Central memory CD8-positive, alpha-beta T cell (primary cell): Measurements from ENCODE around the gene PRR33.

Source experiments
- ATAC-seq: fragments of 150-1000 bp; cut with Tn5 transposase; replicated peaks from 2 replicates; pipeline ENCODE4 v1.10.0; 2022; ENCODE audit warnings: mild to moderate bottlenecking, moderate FRiP score, moderate number of reproducible peaks; ENCODE audit not compliant: poor library complexity, severe bottlenecking; ENCODE audit errors: extremely low read depth
- DNase-seq, 2 donors: peaks; one replicate each; pipeline ENCODE4 v3.0.0; 2021; ENCODE audit warnings: low spot score in 2 of 2
- H3K27ac Mint-ChIP-seq: one replicate; pipeline ENCODE4 v1.8.0; 2022; ENCODE audit warnings: low read depth, mild to moderate bottlenecking, moderate library complexity, mixed read lengths
- H3K27me3 Mint-ChIP-seq: one replicate; pipeline ENCODE4 v1.8.0; 2022; ENCODE audit warnings: mixed read lengths
- H3K36me3 Mint-ChIP-seq: one replicate; pipeline ENCODE4 v1.8.0; 2022; ENCODE audit warnings: mild to moderate bottlenecking, moderate library complexity, mixed read lengths; ENCODE audit not compliant: insufficient read depth
- H3K4me1 Mint-ChIP-seq: one replicate; pipeline ENCODE4 v1.8.0; 2022; ENCODE audit warnings: mixed read lengths
- H3K4me3 Mint-ChIP-seq: one replicate; pipeline ENCODE4 v1.8.0; 2022; ENCODE audit warnings: mild to moderate bottlenecking, moderate library complexity, mixed read lengths
- H3K9me3 Mint-ChIP-seq: one replicate; pipeline ENCODE4 v1.8.0; 2022; ENCODE audit warnings: mixed read lengths

The PRR33 gene

DNA sequence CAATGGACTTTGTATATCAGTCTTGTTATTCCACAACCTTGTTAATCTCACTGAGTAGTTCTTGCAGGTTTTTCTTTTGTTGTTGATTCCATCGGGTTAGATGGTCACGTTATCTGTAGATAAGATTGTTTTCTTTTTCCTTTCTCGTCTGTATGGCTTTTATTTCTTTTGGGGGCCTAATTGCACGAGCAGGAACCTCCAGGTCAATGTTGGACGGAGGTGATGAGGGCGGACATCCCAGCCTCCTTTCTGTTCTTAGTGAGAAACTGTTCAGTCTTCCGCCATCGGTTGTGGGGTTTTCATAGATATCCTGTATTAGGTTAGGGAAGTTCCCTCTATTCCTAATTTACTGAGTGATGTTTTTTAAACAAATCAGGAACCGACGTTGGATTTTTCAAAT, 4.8 kb upstream of the PRR33 start:
- H3K9me3 Mint-ChIP-seq, result no peaks in the 10 kb centered on the region
- H3K27ac Mint-ChIP-seq, result no peak overlapping the region
- peaks cover 7% of the 10 kb centered on the region for H3K4me1 Mint-ChIP-seq
- ATAC-seq (no peak), DNase-seq (no peak)
- peaks cover 32% of the 10 kb centered on the region for H3K27me3 Mint-ChIP-seq
- H3K36me3 Mint-ChIP-seq, result peaks cover 6% of the 10 kb centered on the region
- no peak overlapping the region for H3K4me3 Mint-ChIP-seq

DNA sequence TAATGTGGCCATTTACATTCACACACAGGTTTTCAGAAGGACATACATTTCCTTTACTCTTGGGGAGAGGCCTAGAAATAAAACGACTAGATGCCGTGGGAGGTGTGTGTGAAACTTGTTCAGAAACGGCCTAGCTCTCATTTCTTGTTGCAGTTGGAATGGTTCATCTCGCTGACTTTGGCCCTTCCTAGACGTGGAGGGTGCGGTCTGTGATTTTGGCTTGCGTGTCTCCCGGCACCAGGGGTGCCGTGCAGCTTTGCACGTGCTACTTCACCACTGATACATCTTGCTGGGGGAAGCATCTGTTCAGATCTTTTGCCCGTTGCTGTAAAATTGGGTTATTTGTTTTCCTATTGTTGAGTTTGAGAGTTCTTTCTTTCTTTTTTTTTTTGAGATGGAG, 3.1 kb upstream of the PRR33 start:
- DNase-seq (no peak), ATAC-seq (no peak)
- Mint-ChIP-seq H3K9me3 (no peaks in the 10 kb centered on the region), H3K27ac (peak overlapping the region; percentile 27), H3K4me1 (peaks cover 7% of the 10 kb centered on the region), H3K4me3 (no peak overlapping the region), H3K36me3 (peaks cover 6% of the 10 kb centered on the region), H3K27me3 (peaks cover 18% of the 10 kb centered on the region)

DNA sequence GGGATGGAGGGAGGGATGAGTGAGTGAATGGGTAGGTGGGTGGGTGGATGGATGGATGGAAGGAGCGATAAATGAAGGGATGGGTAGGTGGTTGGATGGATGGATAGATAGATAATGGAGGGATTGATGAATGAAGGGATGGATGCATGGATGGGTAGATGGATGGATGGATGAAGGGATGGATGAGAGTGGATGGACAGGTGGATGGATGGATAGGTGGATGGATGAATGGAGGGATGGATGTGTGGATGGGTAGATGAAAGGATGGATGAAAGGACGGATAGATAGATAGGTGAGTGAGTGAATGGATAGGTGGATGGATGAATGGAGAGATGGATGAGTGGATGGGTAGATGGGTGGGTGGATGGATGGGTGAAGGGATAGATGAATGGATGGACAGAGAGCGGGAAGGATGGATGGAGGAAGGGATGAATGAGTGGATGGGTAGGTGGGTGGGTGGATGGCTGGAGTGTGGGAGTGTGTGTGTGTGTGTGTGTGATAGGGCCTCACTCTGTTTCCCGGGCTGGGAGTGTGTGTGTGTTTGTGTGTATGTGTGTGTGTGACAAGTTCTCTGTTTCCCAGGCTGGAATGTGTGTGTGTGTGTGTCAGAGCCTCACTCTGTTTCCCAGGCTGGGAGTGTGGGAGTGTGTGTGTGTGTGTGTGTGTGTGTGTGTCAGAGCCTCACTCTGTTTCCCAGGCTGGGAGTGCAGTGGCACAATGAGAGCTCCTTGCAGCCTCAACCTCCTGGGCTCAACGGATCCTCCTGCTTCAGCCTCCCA, 2.1 kb upstream of the PRR33 start:
- no peak overlapping the region for H3K4me3 Mint-ChIP-seq
- H3K9me3 Mint-ChIP-seq, result no peaks in the 10 kb centered on the region
- H3K27me3 Mint-ChIP-seq, result peaks cover 10% of the 10 kb centered on the region
- DNase-seq (no peak), ATAC-seq (no peak)
- peaks cover 10% of the 10 kb centered on the region for H3K4me1 Mint-ChIP-seq
- H3K36me3 Mint-ChIP-seq, result peaks cover 12% of the 10 kb centered on the region
- no peak overlapping the region for H3K27ac Mint-ChIP-seq

DNA sequence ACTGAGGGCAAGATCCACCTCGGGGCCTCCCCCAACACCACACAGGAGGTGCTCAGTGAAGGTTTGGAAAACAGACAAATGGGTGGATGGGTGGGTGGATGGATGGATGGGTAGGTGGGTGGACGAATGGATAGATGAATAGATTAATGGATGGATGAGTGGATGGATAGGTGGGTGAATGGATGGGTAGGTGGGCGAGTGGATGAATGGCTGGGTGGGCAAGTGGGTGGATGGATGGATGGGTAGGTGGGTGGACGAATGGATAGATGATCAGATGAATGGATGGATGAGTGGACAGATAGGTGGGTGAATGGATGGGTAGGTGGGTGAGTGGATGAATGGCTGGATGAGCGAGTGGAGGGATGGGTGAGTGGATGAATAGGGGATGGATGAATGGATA, 863 bp upstream of the PRR33 start:
- no peak overlapping the region for H3K4me3 Mint-ChIP-seq
- DNase-seq (no peak), ATAC-seq (no peak)
- H3K36me3 Mint-ChIP-seq, result peaks cover 17% of the 10 kb centered on the region
- no peaks in the 10 kb centered on the region for H3K9me3 Mint-ChIP-seq
- no peak overlapping the region for H3K27ac Mint-ChIP-seq
- H3K27me3 Mint-ChIP-seq, result peaks cover 4% of the 10 kb centered on the region
- peaks cover 18% of the 10 kb centered on the region for H3K4me1 Mint-ChIP-seq

DNA sequence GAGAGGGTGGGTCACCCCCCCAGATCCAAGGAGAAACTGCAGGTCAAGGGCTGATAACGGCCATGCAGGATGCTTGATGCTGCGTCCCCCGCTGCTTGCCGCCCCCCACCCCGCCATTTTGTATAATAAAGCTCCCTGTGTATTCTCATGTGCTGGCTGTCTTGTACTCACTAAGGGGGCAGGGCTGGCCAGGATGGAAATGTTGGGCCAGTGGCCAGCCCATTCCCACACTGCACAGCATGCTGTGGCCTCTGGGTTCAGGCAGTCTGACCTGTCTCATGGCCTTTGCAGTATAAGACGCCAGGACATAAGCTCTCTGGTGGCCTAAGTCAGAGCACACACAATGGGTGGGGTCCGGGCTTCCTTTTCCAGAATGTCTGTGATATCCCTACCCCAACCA, 421 bp upstream of the PRR33 start:
- ATAC-seq (no peak), DNase-seq (no peak)
- peaks cover 17% of the 10 kb centered on the region for H3K36me3 Mint-ChIP-seq
- H3K27ac Mint-ChIP-seq, result no peak overlapping the region
- peaks cover 18% of the 10 kb centered on the region for H3K4me1 Mint-ChIP-seq
- H3K4me3 Mint-ChIP-seq, result no peak overlapping the region
- H3K27me3 Mint-ChIP-seq, result no peaks in the 10 kb centered on the region
- no peaks in the 10 kb centered on the region for H3K9me3 Mint-ChIP-seq

DNA sequence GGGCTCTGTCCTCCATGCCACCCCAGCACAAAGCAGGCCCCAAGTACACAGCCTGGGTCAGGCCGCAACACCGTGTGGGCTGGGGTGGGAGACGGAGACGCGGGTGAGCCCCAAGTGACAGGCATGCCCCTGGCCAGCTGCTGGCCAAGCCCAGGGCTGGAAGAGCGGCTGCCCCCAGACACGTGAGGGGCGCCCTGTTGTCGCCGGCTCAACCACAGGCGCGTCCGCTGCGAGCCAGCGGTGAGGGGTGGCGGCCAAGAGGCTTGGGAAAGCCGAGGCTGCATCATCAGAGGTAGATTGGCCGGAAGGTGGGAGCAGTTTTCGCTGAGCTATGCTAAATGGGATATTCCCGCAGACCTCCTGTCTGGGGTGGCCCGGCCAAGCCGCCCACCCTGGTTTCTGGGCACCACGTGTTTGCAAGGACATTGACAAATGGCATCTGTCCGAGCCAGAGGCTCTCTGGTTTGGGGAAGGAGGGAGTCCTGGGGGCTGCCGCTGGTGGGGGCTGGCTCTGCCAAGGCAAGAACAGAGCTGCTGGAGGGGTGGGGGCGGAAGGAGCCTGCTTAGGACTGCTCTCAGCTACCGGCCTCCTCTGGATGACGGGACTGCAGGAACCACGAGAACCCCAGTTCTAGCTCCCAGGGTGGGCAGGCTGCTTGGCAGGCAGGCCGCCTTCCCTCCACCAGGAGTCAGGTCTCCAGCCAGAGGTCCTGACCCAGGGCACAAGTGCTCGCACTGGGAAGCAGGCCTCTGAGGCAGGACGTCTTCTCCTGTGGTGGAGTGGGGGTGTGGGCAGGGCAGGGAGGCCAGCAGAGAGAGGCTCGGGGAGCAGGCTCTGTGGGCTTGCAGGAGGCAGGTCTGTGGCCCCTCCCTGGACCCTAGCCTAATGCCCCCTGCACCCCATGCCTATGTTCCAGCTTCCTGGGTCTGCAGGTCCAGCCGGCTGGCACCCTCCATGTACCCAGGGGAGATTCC, 552 bp downstream of the PRR33 start:
- no peaks in the 10 kb centered on the region for H3K9me3 Mint-ChIP-seq
- no peaks in the 10 kb centered on the region for H3K27me3 Mint-ChIP-seq
- ATAC-seq, result no peak
- no peak for DNase-seq
- no peak overlapping the region for H3K27ac Mint-ChIP-seq
- H3K4me1 Mint-ChIP-seq, result peaks cover 18% of the 10 kb centered on the region
- peaks cover 17% of the 10 kb centered on the region for H3K36me3 Mint-ChIP-seq
- H3K4me3 Mint-ChIP-seq, result no peak overlapping the region

DNA sequence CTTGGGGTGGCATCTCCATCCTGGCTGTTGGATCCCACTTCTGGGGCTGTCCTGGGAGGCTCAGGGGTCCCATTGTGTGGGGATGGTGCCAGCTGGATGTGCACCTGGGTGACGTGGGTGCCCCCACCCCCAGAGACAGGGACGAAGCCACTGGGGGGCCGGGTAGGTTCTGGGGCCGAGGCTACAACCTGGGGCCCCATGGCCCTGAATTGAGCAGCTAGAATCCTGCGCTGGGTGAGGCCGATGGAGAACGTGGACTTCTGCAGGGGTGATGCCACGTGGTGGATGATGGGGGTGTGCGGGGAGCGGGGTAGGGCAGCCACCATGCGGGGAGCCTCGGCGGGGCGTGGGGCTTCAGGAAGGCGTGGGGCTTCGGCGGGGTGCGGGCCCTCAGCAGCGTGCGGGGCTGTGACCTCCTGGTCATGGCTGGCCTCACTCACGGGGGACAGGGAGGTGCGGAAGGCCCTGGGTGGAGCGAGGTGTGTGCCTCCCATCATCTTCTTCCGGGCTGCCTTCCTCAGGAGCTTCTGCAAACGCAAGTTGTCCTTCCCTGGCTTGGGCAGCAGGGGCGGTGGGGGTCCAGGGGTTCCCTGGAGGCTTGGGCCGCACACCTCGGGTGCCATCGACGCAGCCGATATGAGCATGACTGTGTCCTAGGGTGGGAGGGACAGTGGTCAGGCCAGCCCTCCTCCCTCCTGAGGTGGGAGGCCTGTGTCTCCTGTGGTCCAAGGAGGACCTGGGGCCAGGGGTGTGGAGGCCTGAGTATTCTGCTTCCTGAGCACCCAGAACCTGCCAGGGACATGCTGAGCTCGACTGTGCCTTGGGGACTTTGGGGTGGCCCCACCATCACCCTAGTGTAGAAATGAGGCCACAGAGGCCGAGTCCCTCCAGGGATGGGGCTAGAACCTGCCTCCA, 1.5 kb downstream of the PRR33 start:
- DNase-seq, result no peak
- ATAC-seq, result no peak
- Mint-ChIP-seq H3K4me1 (peaks cover 18% of the 10 kb centered on the region), H3K4me3 (peak overlapping the region; percentile 57), H3K27me3 (no peaks in the 10 kb centered on the region), H3K27ac (no peak overlapping the region), H3K36me3 (peaks cover 17% of the 10 kb centered on the region), H3K9me3 (no peaks in the 10 kb centered on the region)

DNA sequence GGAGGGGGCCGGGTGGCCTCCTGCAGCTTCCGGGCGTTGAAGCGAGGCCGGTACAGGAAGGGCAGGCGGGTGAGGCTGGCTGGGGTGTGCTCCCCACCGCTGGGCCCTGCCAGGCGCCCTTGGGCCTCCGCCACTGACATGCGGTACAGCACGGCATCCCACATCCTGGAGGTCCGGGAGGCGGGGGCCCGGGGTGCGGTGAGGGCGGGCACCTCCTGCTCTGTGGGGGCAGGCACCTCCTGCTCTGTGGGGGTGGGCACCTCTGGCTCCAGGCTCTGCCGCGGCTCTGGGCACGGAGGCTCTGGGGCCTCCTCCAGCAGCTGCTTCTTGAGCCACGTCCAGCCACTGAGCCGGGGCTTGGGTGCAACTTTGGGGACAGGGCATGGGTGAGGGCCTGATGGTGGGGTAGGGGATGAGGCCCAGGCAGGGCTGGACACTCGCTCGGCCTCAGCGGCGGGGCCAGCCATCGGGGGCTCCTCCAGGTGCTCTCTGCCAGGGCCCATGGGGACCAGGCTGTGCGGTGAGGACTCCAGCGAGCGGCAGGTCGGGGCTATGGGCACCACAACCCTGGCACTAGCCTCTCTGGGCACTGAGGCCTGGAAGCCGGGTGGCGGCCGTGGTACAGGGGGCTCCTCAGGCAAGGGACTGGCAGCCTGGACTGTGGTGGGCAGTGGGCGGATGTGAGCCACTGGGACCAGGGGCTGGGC, 2.3 kb downstream of the PRR33 start:
- Mint-ChIP-seq H3K4me1 (peaks cover 18% of the 10 kb centered on the region), H3K4me3 (peak overlapping the region; percentile 57), H3K9me3 (no peaks in the 10 kb centered on the region), H3K36me3 (peaks cover 17% of the 10 kb centered on the region), H3K27me3 (no peaks in the 10 kb centered on the region), H3K27ac (peak overlapping the region; percentile 54)
- peak; percentile 65 to 82 for DNase-seq
- ATAC-seq, result peak; percentile 97

DNA sequence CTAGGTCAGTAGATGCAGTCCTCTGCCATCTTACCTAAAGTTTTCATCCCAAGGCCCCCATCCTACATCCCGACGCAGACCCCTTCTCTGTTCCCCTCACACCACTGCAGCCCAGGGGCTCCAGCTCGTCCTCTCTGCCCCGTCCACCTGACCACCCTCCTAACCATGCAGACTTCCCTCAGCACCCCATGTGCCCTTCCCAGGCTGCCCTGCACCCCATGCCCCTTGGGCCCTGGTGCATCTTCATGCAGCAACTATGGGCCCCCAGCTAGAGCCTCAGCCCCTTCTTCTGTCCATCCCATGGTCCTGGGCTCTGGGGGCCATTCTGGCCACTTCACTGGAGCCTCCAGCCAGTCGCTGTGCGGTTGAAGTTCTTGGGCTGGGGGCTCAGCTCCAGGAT, 2.9 kb downstream of the PRR33 start:
- H3K4me1 Mint-ChIP-seq, result peaks cover 18% of the 10 kb centered on the region
- no peaks in the 10 kb centered on the region for H3K9me3 Mint-ChIP-seq
- H3K4me3 Mint-ChIP-seq, result peak overlapping the region; percentile 57
- no peaks in the 10 kb centered on the region for H3K27me3 Mint-ChIP-seq
- H3K36me3 Mint-ChIP-seq, result peaks cover 17% of the 10 kb centered on the region
- no peak for DNase-seq
- no peak for ATAC-seq
- H3K27ac Mint-ChIP-seq, result peak overlapping the region; percentile 54

DNA sequence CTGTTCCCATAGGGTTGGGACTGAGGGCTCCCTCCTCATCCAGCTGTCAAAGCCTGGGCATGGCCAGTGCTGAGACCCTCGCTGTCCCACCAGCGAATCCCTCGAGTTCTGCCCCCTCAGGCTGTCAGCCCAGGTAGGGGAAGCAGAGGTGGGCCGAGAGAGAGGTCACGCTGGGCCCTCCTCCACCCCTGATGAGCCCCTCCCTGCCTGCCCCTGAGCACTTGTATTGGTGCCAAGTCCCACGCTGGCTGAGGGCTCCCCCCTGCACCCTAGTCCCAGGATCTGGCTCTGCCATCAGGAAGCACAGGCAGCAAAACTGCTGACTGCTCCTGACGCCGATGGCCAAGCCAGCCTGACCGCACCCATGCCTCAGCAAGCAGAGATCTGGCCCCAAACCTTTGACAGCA, 3.3 kb downstream of the PRR33 start:
- ATAC-seq, result no peak

DNA sequence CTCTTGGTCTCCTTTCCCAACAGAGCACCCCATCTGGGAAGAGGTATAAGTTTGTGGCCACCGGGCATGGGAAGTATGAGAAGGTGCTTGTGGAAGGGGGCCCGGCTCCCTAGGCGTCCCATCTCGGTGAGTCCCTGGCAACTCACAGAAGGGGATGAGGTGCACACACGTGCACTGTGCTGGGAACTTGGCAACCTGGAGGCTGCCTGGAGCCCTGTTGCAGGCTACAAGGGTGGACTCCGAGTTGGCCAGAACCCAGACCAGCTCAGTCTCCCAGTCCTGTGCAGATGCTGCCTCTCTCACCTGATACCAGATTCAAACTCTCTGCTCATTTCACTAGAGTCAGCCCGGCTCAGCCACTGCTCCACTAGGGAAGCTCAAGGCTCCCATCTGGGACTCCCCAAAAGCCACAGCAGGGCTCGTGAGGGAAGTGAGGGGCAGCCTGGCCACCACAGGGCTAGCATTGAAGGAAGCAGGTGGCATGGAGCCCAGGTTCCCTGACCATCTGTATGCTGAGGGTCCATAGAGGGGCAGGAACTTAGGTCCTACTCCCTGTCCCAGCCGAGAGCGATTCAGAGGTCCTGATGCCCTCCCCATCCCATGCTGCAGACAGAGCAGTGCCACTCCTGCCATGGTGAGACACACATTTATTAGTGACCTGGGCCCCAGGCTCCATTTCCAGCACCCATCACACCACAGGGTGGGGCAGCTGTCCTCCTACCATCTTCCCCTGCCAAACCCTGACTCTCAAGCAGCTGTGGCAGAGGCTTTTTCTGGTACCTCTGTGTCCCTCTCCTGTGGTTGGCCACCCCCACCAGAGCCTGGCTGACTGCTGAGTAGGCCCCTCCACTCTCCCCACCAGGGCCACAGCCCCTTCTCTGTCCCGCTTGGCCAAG, 4.0 kb downstream of the PRR33 start:
- H3K27me3 Mint-ChIP-seq, result no peaks in the 10 kb centered on the region
- no peak overlapping the region for H3K4me3 Mint-ChIP-seq
- H3K36me3 Mint-ChIP-seq, result peaks cover 14% of the 10 kb centered on the region
- ATAC-seq, result no peak
- H3K9me3 Mint-ChIP-seq, result no peaks in the 10 kb centered on the region
- peak overlapping the region; percentile 54 for H3K27ac Mint-ChIP-seq
- peaks cover 16% of the 10 kb centered on the region for H3K4me1 Mint-ChIP-seq
- no peak for DNase-seq

More for the DNA sequence above, 3.3 kb downstream of the PRR33 start:
- DNase-seq, result no peak
- Mint-ChIP-seq H3K9me3 (no peaks in the 10 kb centered on the region), H3K27ac (peak overlapping the region; percentile 54), H3K27me3 (no peaks in the 10 kb centered on the region), H3K4me3 (peak overlapping the region; percentile 57), H3K36me3 (peaks cover 15% of the 10 kb centered on the region), H3K4me1 (peaks cover 18% of the 10 kb centered on the region)
